HG03103 (cell line): Measurements from ENCODE around the gene CCDC85A.

ENCODE experiments used
- ATAC-seq: cut with Tn5 transposase; IDR thresholded peaks from one replicate; pipeline ENCODE4 v1.9.1; 2021; ENCODE audit warnings: low read depth; ENCODE audit not compliant: unreplicated experiment

Gene CCDC85A

GRCh38 chr2:56348392-56349210 is 164.8 kb downstream of the CCDC85A start:
- no peak for ATAC-seq

GRCh38 chr2:56357655-56358295 is 174.0 kb downstream of the CCDC85A start:
- no peak for ATAC-seq

DNA sequence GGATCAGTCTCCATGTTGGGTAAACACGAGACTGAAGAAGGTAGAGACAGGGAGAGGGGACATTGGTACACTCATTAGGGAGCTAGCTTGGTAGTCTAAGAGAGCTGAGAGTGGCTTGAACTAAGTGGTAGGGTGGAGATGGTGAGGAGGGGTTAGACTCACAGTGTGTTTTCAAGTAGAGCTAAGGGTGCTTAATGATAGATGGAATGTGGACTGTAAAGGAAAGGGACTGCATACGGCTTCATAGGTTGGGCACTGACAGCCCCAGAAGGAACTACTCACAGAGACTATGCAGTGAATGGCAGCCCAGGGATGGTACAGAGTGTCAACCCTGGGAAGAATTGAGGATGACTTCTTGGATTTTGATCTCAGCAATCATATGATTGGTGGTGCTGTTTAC is 178.1 kb downstream of the CCDC85A start:
- no peak for ATAC-seq

DNA sequence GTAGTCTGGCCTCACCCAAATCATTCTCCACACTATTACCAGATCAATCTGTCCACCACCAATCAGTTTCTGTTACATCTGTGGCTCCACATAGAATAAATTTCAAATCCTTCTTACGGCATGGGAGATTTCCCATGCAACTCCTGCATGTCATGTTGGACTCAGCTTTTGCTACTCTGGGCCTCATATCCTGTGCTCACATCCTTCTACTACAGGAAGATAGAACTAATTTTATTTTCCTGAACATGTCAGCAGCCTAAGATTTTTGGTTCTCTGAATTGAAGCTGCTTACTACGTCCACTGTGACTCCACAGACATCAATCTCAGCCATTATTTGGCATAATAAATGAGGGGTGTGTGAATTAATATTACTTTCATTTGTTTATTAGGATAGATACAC is 181.1 kb downstream of the CCDC85A start:
- no peak for ATAC-seq

GRCh38 chr2:56369316-56369715 is 185.5 kb downstream of the CCDC85A start:
- ATAC-seq: no peak

DNA sequence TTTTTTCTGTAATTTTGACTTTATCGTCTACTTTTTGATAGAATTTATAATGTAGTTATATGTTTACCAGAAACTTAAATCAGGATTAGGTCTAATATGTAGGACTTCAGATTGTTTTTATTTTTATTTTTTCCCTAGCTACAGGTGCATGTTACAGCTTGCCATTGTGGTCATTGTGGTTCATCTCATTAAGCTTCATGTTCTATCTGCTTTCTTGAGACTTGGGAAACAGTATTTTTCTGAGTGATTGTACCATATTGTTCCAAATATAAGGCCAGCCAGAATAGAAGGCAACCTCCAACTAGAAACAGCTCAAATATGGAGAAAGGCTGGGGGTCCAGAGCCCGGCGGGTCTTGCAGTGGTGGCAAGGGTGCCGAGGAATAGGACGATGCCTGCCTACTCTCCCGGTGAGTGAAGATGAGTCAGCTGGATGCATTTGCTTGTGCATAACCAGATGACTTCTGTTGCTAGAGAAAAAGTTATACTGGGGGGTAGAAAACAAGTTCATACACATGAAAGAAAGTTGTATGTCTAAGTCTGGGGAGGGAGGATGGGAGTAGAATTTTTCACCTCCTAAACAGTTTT is 188.4 kb downstream of the CCDC85A start:
- no peak for ATAC-seq

DNA sequence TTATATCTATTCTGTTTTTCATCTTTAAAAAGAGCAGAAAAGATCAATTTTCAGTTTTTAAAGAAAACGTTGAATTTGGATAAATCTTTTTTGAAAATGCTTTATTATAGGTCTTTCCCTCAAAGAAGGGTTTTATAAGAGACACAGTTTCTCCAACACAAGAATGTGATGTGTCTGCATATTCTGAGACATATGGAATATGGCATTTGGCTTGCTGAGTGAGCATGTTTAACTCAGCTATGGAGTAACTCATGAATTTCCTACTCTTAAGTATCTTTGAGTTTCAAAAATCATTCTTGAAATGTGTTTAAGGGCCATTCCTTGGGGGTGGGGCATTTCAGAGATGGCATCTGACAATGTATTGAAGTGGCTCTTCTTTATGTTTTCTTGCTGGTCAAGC is 191.5 kb downstream of the CCDC85A start:
- no peak for ATAC-seq

DNA sequence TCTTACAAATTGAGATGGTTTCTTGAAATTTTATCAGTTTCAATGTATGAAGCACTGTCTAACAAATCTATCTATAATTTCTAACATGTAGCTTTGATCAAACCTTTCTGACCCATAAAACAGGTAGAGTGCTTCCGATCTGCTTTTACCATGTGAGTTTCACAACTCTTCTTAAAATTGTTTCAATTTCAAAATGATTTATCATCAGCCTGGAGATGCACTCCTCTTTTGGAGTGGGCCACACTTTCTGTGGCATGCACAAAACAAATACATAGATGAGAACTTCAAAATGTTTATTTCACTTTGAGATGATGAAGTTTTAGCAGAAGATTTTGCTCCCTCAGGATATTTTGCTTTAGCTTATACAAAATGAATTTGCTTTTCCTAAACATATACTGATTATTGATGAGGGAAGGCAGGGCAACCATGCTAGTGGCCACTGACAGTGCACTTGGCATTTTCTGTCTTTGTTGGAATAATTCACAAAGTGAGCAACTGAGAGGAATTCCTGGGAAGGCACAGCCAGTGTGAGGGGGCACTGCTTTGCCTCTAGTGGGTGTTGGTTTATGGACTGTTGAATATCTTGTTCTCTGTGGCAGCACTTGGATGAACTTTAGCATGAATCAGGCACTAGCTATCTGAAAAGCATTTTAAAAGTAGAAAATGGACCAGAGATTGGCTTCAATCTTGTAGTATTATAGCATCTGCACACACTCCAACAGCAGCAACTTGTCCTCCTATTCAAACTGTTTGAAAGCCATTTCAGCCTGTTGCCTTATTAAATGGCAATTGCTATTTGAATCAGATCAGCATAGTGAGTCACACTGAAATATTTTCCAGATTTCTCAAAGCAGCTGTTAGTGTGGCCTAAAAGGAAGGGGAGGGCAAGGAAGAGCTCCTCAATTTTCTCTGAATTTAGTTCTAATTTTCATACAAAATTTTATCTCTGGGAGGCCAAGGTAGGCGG is 193.2 kb downstream of the CCDC85A start:
- no peak for ATAC-seq

DNA sequence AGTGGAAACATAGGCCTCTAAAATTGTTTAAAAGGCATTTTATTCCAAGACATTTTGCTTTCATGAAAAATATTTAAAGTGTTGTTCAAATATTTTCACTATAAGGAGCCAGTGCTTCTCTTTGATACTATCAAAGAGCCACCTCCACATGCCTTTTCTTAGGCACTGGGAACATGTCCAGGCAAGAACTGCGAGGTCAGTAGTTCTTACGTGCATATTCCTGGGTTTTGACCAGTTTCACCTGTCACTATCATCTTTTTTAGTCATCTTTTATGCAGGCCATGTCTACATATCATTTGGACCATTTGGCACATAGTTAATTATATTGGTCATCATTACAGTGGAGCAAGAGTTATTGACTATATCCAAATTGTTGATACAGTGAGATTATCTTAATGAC is 195.3 kb downstream of the CCDC85A start:
- ATAC-seq: no peak

GRCh38 chr2:56380861-56381260 is 197.1 kb downstream of the CCDC85A start:
- ATAC-seq: no peak

DNA sequence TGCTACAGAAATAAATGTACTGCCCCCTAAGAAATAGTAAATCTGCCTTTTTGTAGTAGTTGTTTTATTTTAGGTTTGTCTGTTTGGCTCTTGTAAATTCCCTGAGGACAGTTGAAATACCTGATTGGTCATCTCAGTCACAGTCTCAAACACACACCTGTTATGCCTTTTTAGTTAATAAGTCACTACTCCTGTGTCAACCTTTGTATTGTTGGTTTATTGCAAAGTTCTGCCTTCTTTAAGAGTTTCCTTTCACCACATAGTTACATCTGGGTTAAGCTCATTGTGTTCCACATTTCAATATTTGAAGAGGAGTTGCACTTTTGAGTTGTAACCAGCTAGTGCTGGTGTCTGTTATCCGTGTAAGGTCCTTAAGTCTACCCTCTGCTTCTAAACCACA is 198.7 kb downstream of the CCDC85A start:
- ATAC-seq: no peak

DNA sequence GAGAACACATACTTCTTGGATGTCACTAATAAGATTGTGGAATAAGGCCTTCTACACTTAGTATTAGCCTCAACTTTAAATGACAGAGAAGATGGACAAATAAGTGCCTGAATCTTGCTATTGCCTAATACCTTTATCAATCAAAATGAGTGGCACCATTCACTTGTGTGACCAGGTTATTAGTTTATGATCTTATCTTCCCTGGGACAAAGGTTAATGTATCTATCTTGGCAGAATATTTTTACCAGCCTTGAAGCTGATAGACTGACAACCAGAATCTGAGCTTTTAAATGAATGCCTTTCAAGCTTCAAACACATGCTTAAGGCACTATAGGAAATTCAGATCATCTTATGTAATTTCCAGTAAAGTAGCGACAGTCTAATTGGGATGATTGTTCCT is 202.9 kb downstream of the CCDC85A start:
- no peak for ATAC-seq

DNA sequence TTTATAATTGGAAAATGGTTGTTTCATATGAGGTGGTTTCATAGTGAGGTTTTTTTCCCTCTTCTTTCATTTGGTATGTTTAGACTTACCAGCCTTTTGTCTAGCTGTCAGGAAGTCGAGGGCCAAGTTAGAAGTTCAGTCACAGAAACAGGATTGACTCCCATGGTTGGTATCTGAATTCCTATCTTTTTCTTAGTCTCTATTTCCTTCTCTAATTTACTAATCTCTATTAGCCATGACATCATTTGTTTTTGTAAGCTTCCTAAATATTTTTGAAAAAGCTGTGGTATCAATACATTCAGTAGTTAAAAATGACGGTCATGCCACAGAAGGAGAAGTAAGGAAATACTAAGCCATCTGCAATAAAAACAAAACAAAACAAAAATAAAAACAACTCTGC is 206.9 kb downstream of the CCDC85A start:
- no peak for ATAC-seq

DNA sequence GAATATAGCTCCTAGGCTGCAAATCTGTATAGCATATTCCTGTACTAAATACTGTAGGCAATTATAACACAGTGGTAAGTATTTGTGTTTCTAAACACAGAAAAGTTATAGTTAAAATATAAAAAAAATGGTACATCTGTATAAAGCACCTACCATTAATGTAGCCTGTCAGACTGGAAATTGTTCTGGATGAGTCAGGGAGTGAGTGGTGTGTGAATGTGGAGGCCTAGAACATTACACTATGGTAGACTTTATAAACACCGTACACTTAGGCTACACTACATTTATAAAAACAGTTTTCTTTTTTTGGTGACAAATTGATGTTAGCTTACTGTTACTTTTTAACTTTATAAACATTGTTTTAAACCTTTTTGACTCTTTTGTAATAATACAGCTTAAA is 226.3 kb downstream of the CCDC85A start:
- no peak for ATAC-seq

DNA sequence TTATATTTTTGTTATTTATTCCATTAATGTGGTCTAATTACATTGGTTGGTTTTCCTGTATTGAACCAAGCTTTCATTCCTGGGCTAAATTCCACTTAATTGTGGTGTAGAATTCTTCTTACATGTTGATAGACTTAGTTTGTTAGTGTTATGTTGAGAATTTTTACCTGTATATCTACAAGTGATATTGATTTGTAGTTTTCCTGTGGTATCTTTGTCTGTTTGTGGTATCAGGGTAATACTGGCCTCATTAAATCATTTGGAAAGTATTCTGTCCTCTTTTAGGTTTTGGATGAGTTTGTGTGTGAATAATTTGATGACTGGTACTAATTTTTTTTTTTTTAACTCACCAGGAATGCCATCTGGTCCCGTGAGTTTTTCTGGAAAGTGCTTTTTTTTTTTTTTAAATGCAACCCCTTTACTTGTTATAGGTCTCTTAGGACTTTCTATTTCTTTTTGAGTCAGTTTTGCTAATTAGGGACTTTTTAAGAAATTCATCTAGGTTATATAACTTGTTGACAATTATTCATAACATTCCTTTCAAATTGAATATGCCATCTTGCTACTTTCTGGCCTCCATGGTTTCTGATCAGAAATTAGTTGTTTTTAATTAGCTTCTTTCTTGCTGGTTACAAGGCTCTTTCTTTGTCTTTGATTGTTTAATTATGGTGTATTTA is 232.8 kb downstream of the CCDC85A start:
- ATAC-seq: no peak
